Measurements from ENCODE around the gene DLG2. TPM values are rescaled to one million over a fixed set of nuclear protein-coding genes. Genes with fewer than 3 reads are reported as not detected.

DLG2 gene
- total and polyA plus RNA-seq, 9 of the 15 experiments (the other 6 are each of a cell fraction or from before 2014, with no cell fraction given) = 0.52 to 1.6 (median 0.95) TPM

DNA sequence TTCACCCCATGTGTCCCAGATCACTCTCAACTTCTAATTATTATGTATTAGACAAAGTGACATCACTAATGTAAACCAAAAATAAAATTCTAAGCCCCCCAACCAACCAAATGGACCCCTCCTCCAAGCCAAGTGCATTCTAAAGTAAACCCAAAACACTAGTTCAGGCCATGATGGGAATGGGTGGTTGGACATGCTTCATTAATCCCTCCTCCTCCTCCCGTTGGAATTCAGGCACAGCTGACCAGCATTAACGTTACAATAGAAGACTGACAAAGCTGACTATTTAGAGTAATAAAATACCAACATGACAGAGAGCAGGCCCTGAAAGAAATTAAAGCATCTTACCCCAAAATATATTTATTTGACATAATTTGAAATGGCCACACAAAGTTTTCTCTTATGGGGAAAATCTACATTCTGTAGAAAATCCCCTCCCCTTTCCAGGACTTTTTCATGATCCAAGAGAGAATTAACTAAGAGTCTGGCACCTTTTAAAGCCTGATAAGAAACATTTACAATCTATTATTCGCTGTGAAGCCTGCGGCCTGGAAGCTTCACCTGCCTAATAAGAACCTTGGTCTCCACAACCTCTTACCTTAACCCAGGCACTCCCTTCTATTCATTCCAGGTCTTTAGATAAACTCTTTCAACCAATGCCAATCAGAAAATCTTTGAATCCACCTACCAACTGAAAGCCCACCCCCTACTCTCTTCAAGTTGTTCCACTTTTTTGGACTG, 1392.5 kb downstream of the DLG2 start:
- FAIRE-seq = no peak
- ATAC-seq = no peak
- WGBS (ENCODE audit: insufficient coverage, low coverage, missing lambda C conversion rate) = 0% methylated on average over 4 of the region's 4 CpGs

More for the DNA sequence above, 1392.5 kb downstream of the DLG2 start:
- Histone ChIP-seq H3K79me2 (ENCODE audit: control insufficient read depth, insufficient read depth, low read length) (no peaks in the 10 kb centered on the region), H3K9ac (ENCODE audit: insufficient read depth in 1 of 2, low read depth in 2 of 2, low read length in 2 of 2) (no peak overlapping the region), H3K27me3 (ENCODE audit: control insufficient read depth in 2 of 2, insufficient read depth in 2 of 2, low read length in 2 of 2) (no peaks in the 10 kb centered on the region), H3K27ac (ENCODE audit: extremely low read depth, low read depth, low read length) (no peak overlapping the region), H3K4me2 (ENCODE audit: insufficient read depth, low read length) (no peak overlapping the region), H3K36me3 (ENCODE audit: control insufficient read depth, insufficient read depth, low read length) (no peaks in the 10 kb centered on the region), H3K9me3 (replicated peaks; ENCODE audit: control insufficient read depth, insufficient read depth, low read depth, low read length) (no peaks in the 10 kb centered on the region), H4K20me1 (replicated peaks; ENCODE audit: control insufficient read depth, insufficient read depth, low read length) (no peaks in the 10 kb centered on the region), H2AFZ (ENCODE audit: low read depth, low read length) (no peak overlapping the region), H3K4me3 (no peak overlapping the region), H3K9me1 (ENCODE audit: control insufficient read depth, insufficient read depth, low read length) (no peaks in the 10 kb centered on the region), H3K4me1 (replicated peaks in 1 of 2; ENCODE audit: control insufficient read depth in 2 of 2, insufficient read depth in 2 of 2, low read length in 2 of 2) (no peaks in the 10 kb centered on the region)
- no TSS peak for BruUV-seq (replicated peaks)
- in situ Hi-C loops (cut with MboI) = no loop called here
- no peak for DNase-seq (ENCODE audit: extremely low read depth in 1 of 4, low spot score in 3 of 4)
- TF ChIP-seq, protein P1, sequence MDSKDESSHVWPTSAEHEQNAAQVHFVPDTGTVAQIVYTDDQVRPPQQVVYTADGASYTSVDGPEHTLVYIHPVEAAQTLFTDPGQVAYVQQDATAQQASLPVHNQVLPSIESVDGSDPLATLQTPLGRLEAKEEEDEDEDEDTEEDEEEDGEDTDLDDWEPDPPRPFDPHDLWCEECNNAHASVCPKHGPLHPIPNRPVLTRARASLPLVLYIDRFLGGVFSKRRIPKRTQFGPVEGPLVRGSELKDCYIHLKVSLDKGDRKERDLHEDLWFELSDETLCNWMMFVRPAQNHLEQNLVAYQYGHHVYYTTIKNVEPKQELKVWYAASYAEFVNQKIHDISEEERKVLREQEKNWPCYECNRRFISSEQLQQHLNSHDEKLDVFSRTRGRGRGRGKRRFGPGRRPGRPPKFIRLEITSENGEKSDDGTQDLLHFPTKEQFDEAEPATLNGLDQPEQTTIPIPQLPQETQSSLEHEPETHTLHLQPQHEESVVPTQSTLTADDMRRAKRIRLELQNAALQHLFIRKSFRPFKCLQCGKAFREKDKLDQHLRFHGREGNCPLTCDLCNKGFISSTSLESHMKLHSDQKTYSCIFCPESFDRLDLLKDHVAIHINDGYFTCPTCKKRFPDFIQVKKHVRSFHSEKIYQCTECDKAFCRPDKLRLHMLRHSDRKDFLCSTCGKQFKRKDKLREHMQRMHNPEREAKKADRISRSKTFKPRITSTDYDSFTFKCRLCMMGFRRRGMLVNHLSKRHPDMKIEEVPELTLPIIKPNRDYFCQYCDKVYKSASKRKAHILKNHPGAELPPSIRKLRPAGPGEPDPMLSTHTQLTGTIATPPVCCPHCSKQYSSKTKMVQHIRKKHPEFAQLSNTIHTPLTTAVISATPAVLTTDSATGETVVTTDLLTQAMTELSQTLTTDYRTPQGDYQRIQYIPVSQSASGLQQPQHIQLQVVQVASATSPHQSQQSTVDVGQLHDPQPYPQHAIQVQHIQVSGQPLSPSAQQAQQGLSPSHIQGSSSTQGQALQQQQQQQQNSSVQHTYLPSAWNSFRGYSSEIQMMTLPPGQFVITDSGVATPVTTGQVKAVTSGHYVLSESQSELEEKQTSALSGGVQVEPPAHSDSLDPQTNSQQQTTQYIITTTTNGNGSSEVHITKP (IDR thresholded peaks at IDR 0.05; ENCODE audit: partially characterized antibody) = no peak
- no peak for TF ChIP-seq DMBX1 (CRISPR knock-in tag; IDR thresholded peaks at IDR 0.05; ENCODE audit: borderline replicate concordance)
- intact Hi-C loops (cut with micrococcal nuclease) = no loop called here
- ChIA-PET POLR2A (no interaction called here), CTCF (ENCODE audit: low intra/inter-chr PET ratio) (no interaction called here)

Measured in K562 (cell line).